GM12891 (cell line): ENCODE data around the gene SYNDIG1.

Experiments
- PAX5 ChIP-seq: IDR thresholded peaks from 2 replicates; pipeline ENCODE4 v1.6.1; 2011; ENCODE audit warnings: low read length, moderate library complexity, mild to moderate bottlenecking; ENCODE audit not compliant: insufficient read depth, severe bottlenecking
- POLR2A ChIP-seq: IDR thresholded peaks from 2 replicates; pipeline ENCODE4 v1.6.1; 2011; ENCODE audit warnings: low read depth, low read length, control low read depth
- POLR2AphosphoS5 ChIP-seq: IDR thresholded peaks from 2 replicates; pipeline ENCODE4 v1.6.1; 2011; ENCODE audit warnings: low read depth, low read length, control low read depth

GRCh38 chr20:24654425-24654824 is 185.0 kb downstream of the SYNDIG1 start:
- TF ChIP-seq POLR2A (no peak), PAX5 (no peak), POLR2AphosphoS5 (no peak)
